ENCODE results near the gene OASL.

DNA sequence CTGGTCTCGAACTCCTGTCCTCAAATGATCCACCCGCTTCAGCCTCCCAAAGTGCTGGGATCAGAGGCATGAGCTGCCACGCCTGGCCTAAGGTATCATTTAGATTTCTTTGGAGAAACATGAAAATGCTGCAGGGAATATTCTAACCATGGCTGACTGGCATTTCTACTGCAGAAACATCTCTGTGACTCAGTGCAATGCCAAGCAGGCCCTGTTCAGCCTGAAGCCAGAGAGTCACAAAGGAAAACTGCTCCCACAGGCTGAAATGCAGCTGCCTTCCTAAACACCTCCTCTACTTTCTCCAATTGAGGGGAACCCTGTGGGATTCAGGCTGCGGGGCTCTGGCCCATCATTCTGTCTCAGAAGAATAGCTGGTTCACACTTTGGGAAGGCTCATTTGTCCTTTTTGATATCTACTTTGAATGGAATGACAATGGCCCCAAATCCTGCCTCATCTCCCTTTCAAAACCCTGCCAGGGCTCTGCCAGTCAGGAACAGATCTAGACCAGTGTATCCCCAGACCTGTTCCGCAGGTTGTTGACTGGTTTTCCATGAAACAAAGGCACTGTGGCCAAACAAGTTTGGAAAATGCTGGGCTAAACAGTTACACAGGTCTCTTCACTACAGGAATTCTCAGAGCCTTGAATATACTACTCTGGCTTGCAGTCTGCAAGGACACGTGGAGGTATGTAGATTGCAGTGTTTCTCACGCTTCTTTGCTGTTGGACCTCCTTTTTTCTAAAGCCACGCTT, 30.5 kb downstream of the OASL start:
- TF ChIP-seq NFIC (IDR thresholded peaks at IDR 0.05) (no peak), ZBTB7A (IDR thresholded peaks at IDR 0.05; ENCODE audit: low read depth) (no peak), EP300 (IDR thresholded peaks at IDR 0.05; ENCODE audit: borderline replicate concordance) (no peak), USF1 (IDR thresholded peaks at IDR 0.05) (no peak), CREB1 (IDR thresholded peaks at IDR 0.05; ENCODE audit: low read depth) (no peak), TAF1 (IDR thresholded peaks at IDR 0.05; ENCODE audit: low read depth) (no peak), YY1 (IDR thresholded peaks at IDR 0.05; ENCODE audit: low read depth) (no peak)
- TF ChIP-seq, protein P1, sequence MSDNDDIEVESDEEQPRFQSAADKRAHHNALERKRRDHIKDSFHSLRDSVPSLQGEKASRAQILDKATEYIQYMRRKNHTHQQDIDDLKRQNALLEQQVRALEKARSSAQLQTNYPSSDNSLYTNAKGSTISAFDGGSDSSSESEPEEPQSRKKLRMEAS (IDR thresholded peaks at IDR 0.05), result no peak
- TF ChIP-seq, protein P2, sequence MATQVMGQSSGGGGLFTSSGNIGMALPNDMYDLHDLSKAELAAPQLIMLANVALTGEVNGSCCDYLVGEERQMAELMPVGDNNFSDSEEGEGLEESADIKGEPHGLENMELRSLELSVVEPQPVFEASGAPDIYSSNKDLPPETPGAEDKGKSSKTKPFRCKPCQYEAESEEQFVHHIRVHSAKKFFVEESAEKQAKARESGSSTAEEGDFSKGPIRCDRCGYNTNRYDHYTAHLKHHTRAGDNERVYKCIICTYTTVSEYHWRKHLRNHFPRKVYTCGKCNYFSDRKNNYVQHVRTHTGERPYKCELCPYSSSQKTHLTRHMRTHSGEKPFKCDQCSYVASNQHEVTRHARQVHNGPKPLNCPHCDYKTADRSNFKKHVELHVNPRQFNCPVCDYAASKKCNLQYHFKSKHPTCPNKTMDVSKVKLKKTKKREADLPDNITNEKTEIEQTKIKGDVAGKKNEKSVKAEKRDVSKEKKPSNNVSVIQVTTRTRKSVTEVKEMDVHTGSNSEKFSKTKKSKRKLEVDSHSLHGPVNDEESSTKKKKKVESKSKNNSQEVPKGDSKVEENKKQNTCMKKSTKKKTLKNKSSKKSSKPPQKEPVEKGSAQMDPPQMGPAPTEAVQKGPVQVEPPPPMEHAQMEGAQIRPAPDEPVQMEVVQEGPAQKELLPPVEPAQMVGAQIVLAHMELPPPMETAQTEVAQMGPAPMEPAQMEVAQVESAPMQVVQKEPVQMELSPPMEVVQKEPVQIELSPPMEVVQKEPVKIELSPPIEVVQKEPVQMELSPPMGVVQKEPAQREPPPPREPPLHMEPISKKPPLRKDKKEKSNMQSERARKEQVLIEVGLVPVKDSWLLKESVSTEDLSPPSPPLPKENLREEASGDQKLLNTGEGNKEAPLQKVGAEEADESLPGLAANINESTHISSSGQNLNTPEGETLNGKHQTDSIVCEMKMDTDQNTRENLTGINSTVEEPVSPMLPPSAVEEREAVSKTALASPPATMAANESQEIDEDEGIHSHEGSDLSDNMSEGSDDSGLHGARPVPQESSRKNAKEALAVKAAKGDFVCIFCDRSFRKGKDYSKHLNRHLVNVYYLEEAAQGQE (IDR thresholded peaks at IDR 0.05; ENCODE audit: low read depth), result no peak
